GM23338 (cell line): ENCODE measurements around the gene SND1. TPM values are rescaled to one million over a fixed set of nuclear protein-coding genes. Genes with fewer than 3 reads are reported as not detected.

Source experiments
- ATAC-seq: fragments of 200-7000 bp; cut with Tn5 transposase; 3 replicates; pipeline ENCODE4 v1.9.1; 2020
- DNase-seq: peaks from one replicate; pipeline ENCODE4 v3.0.0-alpha.2; 2015; ENCODE audit warnings: low spot score
- H2AFZ ChIP-seq: fragments of 200-600 bp; sonication (generic); 2 replicates; pipeline ENCODE4 v1.8.0; 2016; ENCODE audit warnings: antibody characterized with exemption, mild to moderate bottlenecking, moderate library complexity
- H3F3A ChIP-seq: fragments of 200-600 bp; sonication (generic); replicated peaks from 2 replicates; pipeline ENCODE4 v1.8.0; 2017; ENCODE audit warnings: antibody characterized with exemption, mixed run types, low read depth
- H3K27ac ChIP-seq: fragments of 200-600 bp; sonication (generic); 2 replicates; pipeline ENCODE4 v1.6.1; 2016; ENCODE audit warnings: low read depth
- H3K27me3 ChIP-seq: fragments of 200-600 bp; sonication (generic); 2 replicates; pipeline ENCODE4 v1.8.0; 2016; ENCODE audit warnings: mild to moderate bottlenecking, mixed run types, moderate library complexity; ENCODE audit not compliant: insufficient read depth
- H3K36me3 ChIP-seq: fragments of 200-600 bp; sonication (generic); 2 replicates; pipeline ENCODE4 v1.8.0; 2016; ENCODE audit warnings: mild to moderate bottlenecking; ENCODE audit not compliant: insufficient read depth
- H3K4me1 ChIP-seq: fragments of 200-600 bp; sonication (generic); 2 replicates; pipeline ENCODE4 v1.8.0; 2016; ENCODE audit warnings: mild to moderate bottlenecking, moderate library complexity; ENCODE audit not compliant: insufficient read depth
- H3K4me2 ChIP-seq: fragments of 200-600 bp; sonication (generic); 2 replicates; pipeline ENCODE4 v1.7.1; 2017; ENCODE audit warnings: mixed run types
- H3K4me3 ChIP-seq: fragments of 200-600 bp; sonication (generic); 2 replicates; pipeline ENCODE4 v1.6.1; 2016; ENCODE audit warnings: mixed run types
- H3K79me2 ChIP-seq: fragments of 200-600 bp; sonication (generic); replicated peaks from 2 replicates; pipeline ENCODE4 v1.8.0; 2017; ENCODE audit warnings: mild to moderate bottlenecking; ENCODE audit not compliant: insufficient read depth
- H3K9me2 ChIP-seq: fragments of 200-600 bp; sonication (generic); 2 replicates; pipeline ENCODE4 v1.8.0; 2017; ENCODE audit not compliant: insufficient read depth
- H4K20me1 ChIP-seq: fragments of 200-600 bp; sonication (generic); replicated peaks from 2 replicates; pipeline ENCODE4 v1.8.0; 2017; ENCODE audit warnings: mild to moderate bottlenecking; ENCODE audit not compliant: insufficient read depth
- H3K27ac Mint-ChIP-seq: 2 replicates; pipeline ENCODE4 v1.8.0; 2020; ENCODE audit warnings: inconsistent platforms, mild to moderate bottlenecking, moderate library complexity, mixed read lengths
- H3K27me3 Mint-ChIP-seq: 3 replicates; pipeline ENCODE4 v1.8.0; 2022; ENCODE audit warnings: low read depth, mild to moderate bottlenecking, moderate library complexity, mixed read lengths, inconsistent platforms; ENCODE audit not compliant: insufficient read depth, poor library complexity
- H3K36me3 Mint-ChIP-seq: 3 replicates; pipeline ENCODE4 v1.8.0; 2021; ENCODE audit warnings: low read depth, mild to moderate bottlenecking, inconsistent platforms, moderate library complexity, mixed read lengths
- H3K4me1 Mint-ChIP-seq: 3 replicates; pipeline ENCODE4 v1.8.0; 2020; ENCODE audit warnings: mild to moderate bottlenecking, inconsistent platforms, mixed read lengths
- H3K4me3 Mint-ChIP-seq: 3 replicates; pipeline ENCODE4 v1.8.0; 2021; ENCODE audit warnings: moderate library complexity, mild to moderate bottlenecking, inconsistent platforms, mixed read lengths
- H3K9me3 Mint-ChIP-seq: 3 replicates; pipeline ENCODE4 v1.8.0; 2020; ENCODE audit warnings: moderate library complexity, mild to moderate bottlenecking, inconsistent platforms, mixed read lengths
- JUNB ChIP-seq: IDR thresholded peaks from one replicate; pipeline ENCODE4 v1.6.1; 2016; ENCODE audit warnings: antibody characterized with exemption; ENCODE audit not compliant: unreplicated experiment
- polyA plus RNA-seq: library from polyadenylated mRNA; unstranded; fragments of >200 nt; fragmentation: Nextera tagmentation; extraction: Ambion mirVana; gene quantifications from 2 replicates; pipeline ENCODE4 v1.2.1, GENCODE V29; 2016
- total RNA-seq: library from RNA; depleted of rRNA; stranded (reverse); fragments of >200 nt; shearing (Covaris generic); gene quantifications from 2 replicates; pipeline ENCODE4 v1.2.3, GENCODE V29; 2014
- TF ChIP-seq, protein P1 (sequence below): fragments of 250-450 bp; sonication (Bioruptor Pico); IDR thresholded peaks from 2 replicates; pipeline ENCODE4 v1.5.0; 2020; ENCODE audit warnings: mild to moderate bottlenecking, moderate library complexity

The SND1 gene
- total and polyA plus RNA-seq, 2 experiments from 2014 or later: 107 to 254 TPM

GRCh38 chr7:127877951-127878350, 226.0 kb downstream of the SND1 start (continued):
- TF ChIP-seq, protein P1, sequence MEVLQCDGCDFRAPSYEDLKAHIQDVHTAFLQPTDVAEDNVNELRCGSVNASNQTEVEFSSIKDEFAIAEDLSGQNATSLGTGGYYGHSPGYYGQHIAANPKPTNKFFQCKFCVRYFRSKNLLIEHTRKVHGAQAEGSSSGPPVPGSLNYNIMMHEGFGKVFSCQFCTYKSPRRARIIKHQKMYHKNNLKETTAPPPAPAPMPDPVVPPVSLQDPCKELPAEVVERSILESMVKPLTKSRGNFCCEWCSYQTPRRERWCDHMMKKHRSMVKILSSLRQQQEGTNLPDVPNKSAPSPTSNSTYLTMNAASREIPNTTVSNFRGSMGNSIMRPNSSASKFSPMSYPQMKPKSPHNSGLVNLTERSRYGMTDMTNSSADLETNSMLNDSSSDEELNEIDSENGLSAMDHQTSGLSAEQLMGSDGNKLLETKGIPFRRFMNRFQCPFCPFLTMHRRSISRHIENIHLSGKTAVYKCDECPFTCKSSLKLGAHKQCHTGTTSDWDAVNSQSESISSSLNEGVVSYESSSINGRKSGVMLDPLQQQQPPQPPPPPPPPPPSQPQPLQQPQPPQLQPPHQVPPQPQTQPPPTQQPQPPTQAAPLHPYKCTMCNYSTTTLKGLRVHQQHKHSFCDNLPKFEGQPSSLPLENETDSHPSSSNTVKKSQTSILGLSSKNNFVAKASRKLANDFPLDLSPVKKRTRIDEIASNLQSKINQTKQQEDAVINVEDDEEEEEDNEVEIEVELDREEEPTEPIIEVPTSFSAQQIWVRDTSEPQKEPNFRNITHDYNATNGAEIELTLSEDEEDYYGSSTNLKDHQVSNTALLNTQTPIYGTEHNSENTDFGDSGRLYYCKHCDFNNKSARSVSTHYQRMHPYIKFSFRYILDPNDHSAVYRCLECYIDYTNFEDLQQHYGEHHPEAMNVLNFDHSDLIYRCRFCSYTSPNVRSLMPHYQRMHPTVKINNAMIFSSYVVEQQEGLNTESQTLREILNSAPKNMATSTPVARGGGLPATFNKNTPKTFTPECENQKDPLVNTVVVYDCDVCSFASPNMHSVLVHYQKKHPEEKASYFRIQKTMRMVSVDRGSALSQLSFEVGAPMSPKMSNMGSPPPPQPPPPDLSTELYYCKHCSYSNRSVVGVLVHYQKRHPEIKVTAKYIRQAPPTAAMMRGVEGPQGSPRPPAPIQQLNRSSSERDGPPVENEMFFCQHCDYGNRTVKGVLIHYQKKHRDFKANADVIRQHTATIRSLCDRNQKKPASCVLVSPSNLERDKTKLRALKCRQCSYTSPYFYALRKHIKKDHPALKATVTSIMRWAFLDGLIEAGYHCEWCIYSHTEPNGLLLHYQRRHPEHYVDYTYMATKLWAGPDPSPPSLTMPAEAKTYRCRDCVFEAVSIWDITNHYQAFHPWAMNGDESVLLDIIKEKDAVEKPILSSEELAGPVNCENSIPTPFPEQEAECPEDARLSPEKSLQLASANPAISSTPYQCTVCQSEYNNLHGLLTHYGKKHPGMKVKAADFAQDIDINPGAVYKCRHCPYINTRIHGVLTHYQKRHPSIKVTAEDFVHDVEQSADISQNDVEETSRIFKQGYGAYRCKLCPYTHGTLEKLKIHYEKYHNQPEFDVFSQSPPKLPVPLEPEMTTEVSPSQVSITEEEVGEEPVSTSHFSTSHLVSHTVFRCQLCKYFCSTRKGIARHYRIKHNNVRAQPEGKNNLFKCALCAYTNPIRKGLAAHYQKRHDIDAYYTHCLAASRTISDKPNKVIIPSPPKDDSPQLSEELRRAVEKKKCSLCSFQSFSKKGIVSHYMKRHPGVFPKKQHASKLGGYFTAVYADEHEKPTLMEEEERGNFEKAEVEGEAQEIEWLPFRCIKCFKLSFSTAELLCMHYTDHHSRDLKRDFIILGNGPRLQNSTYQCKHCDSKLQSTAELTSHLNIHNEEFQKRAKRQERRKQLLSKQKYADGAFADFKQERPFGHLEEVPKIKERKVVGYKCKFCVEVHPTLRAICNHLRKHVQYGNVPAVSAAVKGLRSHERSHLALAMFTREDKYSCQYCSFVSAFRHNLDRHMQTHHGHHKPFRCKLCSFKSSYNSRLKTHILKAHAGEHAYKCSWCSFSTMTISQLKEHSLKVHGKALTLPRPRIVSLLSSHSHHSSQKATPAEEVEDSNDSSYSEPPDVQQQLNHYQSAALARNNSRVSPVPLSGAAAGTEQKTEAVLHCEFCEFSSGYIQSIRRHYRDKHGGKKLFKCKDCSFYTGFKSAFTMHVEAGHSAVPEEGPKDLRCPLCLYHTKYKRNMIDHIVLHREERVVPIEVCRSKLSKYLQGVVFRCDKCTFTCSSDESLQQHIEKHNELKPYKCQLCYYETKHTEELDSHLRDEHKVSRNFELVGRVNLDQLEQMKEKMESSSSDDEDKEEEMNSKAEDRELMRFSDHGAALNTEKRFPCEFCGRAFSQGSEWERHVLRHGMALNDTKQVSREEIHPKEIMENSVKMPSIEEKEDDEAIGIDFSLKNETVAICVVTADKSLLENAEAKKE: no peak

GRCh38 chr7:127878791-127879190, 226.8 kb downstream of the SND1 start:
- Mint-ChIP-seq H3K27ac (no peak overlapping the region), H3K4me3 (no peak overlapping the region), H3K4me1 (peaks cover 18% of the 10 kb centered on the region), H3K9me3 (no peaks in the 10 kb centered on the region), H3K36me3 (no peaks in the 10 kb centered on the region), H3K27me3 (no peaks in the 10 kb centered on the region)
- TF ChIP-seq, protein P1: no peak
- no peak for TF ChIP-seq JUNB
- H3K36me3 ChIP-seq: no peaks in the 10 kb centered on the region
- no peak overlapping the region for H3K4me2 ChIP-seq
- no peak for ATAC-seq
- H4K20me1 ChIP-seq: peaks cover 15% of the 10 kb centered on the region
- no peak overlapping the region for H3K4me3 ChIP-seq
- no peak overlapping the region for H3K27ac ChIP-seq
- no peak for DNase-seq
- H2AFZ ChIP-seq: no peak overlapping the region
- no peaks in the 10 kb centered on the region for H3K27me3 ChIP-seq
- H3K4me1 ChIP-seq: peaks cover 14% of the 10 kb centered on the region
- H3F3A ChIP-seq: no peaks in the 10 kb centered on the region
- peaks cover 52% of the 10 kb centered on the region for H3K79me2 ChIP-seq
- H3K9me2 ChIP-seq: no peaks in the 10 kb centered on the region
